H9 (cell line): ENCODE measurements around the gene ARL14EP. TPM values are rescaled to one million over a fixed set of nuclear protein-coding genes. Genes with fewer than 3 reads are reported as not detected.

Experiments used
- DNase-seq: peaks from one replicate; pipeline ENCODE4 v3.0.0-alpha.2; 2017
- H2AFZ ChIP-seq: one replicate; pipeline ENCODE4 v1.6.1; 2013; ENCODE audit warnings: mild to moderate bottlenecking, low read length, control low read depth, moderate library complexity
- H2AK5ac ChIP-seq: 2 replicates; pipeline ENCODE4 v1.6.1; 2013; ENCODE audit warnings: low read length, control low read depth, mixed read lengths; ENCODE audit not compliant: insufficient read length
- H2BK120ac ChIP-seq: one replicate; pipeline ENCODE4 v1.6.1; 2013; ENCODE audit warnings: low read depth, mild to moderate bottlenecking, low read length, control low read depth, inconsistent platforms; ENCODE audit not compliant: poor library complexity, severe bottlenecking
- H2BK12ac ChIP-seq: 2 replicates; pipeline ENCODE4 v1.6.1; 2013; ENCODE audit warnings: low read length, control low read depth, mixed read lengths, low read depth; ENCODE audit not compliant: insufficient read length
- H2BK15ac ChIP-seq: 2 replicates; pipeline ENCODE4 v1.6.1; 2013; ENCODE audit warnings: low read depth, low read length, control low read depth
- H2BK20ac ChIP-seq: one replicate; pipeline ENCODE4 v1.6.1; 2013; ENCODE audit warnings: low read depth, mild to moderate bottlenecking, low read length, control low read depth, inconsistent platforms; ENCODE audit not compliant: poor library complexity, severe bottlenecking
- H2BK5ac ChIP-seq: 2 replicates; pipeline ENCODE4 v1.6.1; 2013; ENCODE audit warnings: low read length, control low read depth, mixed read lengths; ENCODE audit not compliant: insufficient read length
- H3K14ac ChIP-seq: 2 replicates; pipeline ENCODE4 v1.6.1; 2013; ENCODE audit warnings: low read length, control low read depth; ENCODE audit not compliant: insufficient read depth
- H3K18ac ChIP-seq: 2 replicates; pipeline ENCODE4 v1.6.1; 2013; ENCODE audit warnings: low read depth, mild to moderate bottlenecking, mixed read lengths, low read length, control low read depth; ENCODE audit not compliant: insufficient read length
- H3K23ac ChIP-seq: 2 replicates; pipeline ENCODE4 v1.6.1; 2013; ENCODE audit warnings: low read length, control low read depth, mixed read lengths, low read depth; ENCODE audit not compliant: insufficient read length
- H3K23me2 ChIP-seq: 2 replicates; pipeline ENCODE4 v1.6.1; 2013; ENCODE audit warnings: low read depth, mild to moderate bottlenecking, mixed read lengths, low read length, control low read depth; ENCODE audit not compliant: insufficient read length, poor library complexity, severe bottlenecking
- H3K27ac ChIP-seq: 2 replicates; pipeline ENCODE4 v1.5.1; 2013; ENCODE audit warnings: low read length, control low read depth, mixed read lengths, low read depth; ENCODE audit not compliant: insufficient read length
- H3K27me3 ChIP-seq: 2 replicates; pipeline ENCODE4 v1.6.1; 2013; ENCODE audit warnings: low read length, control low read depth, inconsistent platforms; ENCODE audit not compliant: insufficient read depth
- H3K4ac ChIP-seq: 2 replicates; pipeline ENCODE4 v1.6.1; 2013; ENCODE audit warnings: low read depth, mild to moderate bottlenecking, control low read depth, inconsistent platforms, low read length, moderate library complexity
- H3K4me1 ChIP-seq: 2 replicates; pipeline ENCODE4 v1.6.1; 2013; ENCODE audit warnings: low read length, control low read depth, inconsistent platforms; ENCODE audit not compliant: insufficient read depth
- H3K4me2 ChIP-seq: 2 replicates; pipeline ENCODE4 v1.6.1; 2013; ENCODE audit warnings: low read length, control low read depth, mixed read lengths; ENCODE audit not compliant: insufficient read length, insufficient read depth
- H3K56ac ChIP-seq: 2 replicates; pipeline ENCODE4 v1.6.1; 2013; ENCODE audit warnings: low read depth, mild to moderate bottlenecking, mixed read lengths, low read length, control low read depth; ENCODE audit not compliant: insufficient read length
- H3K79me1 ChIP-seq: 2 replicates; pipeline ENCODE4 v1.6.1; 2013; ENCODE audit warnings: low read depth, mild to moderate bottlenecking, moderate library complexity, low read length, control low read depth, inconsistent platforms; ENCODE audit not compliant: insufficient read depth, poor library complexity, severe bottlenecking
- H3K79me2 ChIP-seq: 2 replicates; pipeline ENCODE4 v1.6.1; 2013; ENCODE audit warnings: low read length, control low read depth, inconsistent platforms; ENCODE audit not compliant: insufficient read depth
- H3K9ac ChIP-seq: 2 replicates; pipeline ENCODE4 v1.6.1; 2013; ENCODE audit warnings: low read length, control low read depth, mixed read lengths; ENCODE audit not compliant: insufficient read length; ENCODE audit errors: extremely low read depth
- H3K9me3 ChIP-seq: one replicate; pipeline ENCODE4 v1.6.1; 2013; ENCODE audit warnings: low read depth, low read length, inconsistent platforms; ENCODE audit not compliant: control insufficient read depth
- H3T11ph ChIP-seq: one replicate; pipeline ENCODE4 v1.6.1; 2013; ENCODE audit warnings: mild to moderate bottlenecking, low read length, control low read depth, inconsistent platforms
- H4K20me1 ChIP-seq: one replicate; pipeline ENCODE4 v1.6.1; 2013; ENCODE audit not compliant: control insufficient read depth, insufficient read length, insufficient read depth
- H4K5ac ChIP-seq: 2 replicates; pipeline ENCODE4 v1.6.1; 2013; ENCODE audit warnings: low read depth, mild to moderate bottlenecking, mixed read lengths, low read length, control low read depth; ENCODE audit not compliant: insufficient read length
- H4K8ac ChIP-seq: replicated peaks from 2 replicates; pipeline ENCODE4 v1.6.1; 2013; ENCODE audit warnings: low read length, control low read depth, mixed read lengths, low read depth; ENCODE audit not compliant: insufficient read length
- H4K91ac ChIP-seq: 2 replicates; pipeline ENCODE4 v1.6.1; 2013; ENCODE audit warnings: low read depth, mild to moderate bottlenecking, moderate library complexity, mixed read lengths, low read length, control low read depth; ENCODE audit not compliant: insufficient read length
- H3K27ac Mint-ChIP-seq, 3 experiments: 2 replicates in 2 of 3; 3 replicates in 1 of 3; pipeline ENCODE4 v1.8.0; 2020 to 2021; ENCODE audit warnings: mixed read lengths in 3 of 3, mild to moderate bottlenecking in 1 of 3, moderate library complexity in 1 of 3
- H3K27me3 Mint-ChIP-seq: 2 replicates; pipeline ENCODE4 v1.8.0; 2021; ENCODE audit warnings: low read depth, mild to moderate bottlenecking, moderate library complexity, mixed read lengths
- H3K36me3 Mint-ChIP-seq, 3 experiments: 2 replicates in 2 of 3; 3 replicates in 1 of 3; pipeline ENCODE4 v1.8.0; 2020 to 2021; ENCODE audit warnings: low read depth in 3 of 3, mixed read lengths in 3 of 3; ENCODE audit not compliant: insufficient read depth in 1 of 3
- H3K4me1 Mint-ChIP-seq, 2 experiments: 2 replicates each; pipeline ENCODE4 v1.8.0; 2020; ENCODE audit warnings: mixed read lengths in 2 of 2
- H3K4me3 Mint-ChIP-seq, 2 experiments: 2 replicates in 1 of 2; 3 replicates in 1 of 2; pipeline ENCODE4 v1.8.0; 2020 to 2021; ENCODE audit warnings: mild to moderate bottlenecking in 2 of 2, mixed read lengths in 2 of 2, moderate library complexity in 1 of 2
- H3K9me3 Mint-ChIP-seq, 2 experiments: 2 replicates in 1 of 2; 3 replicates in 1 of 2; pipeline ENCODE4 v1.8.0; 2020; ENCODE audit warnings: mild to moderate bottlenecking in 2 of 2, mixed read lengths in 2 of 2, moderate library complexity in 1 of 2
- WGBS: extraction: QIAGEN DNeasy Blood & Tissue Kit; methylation state at CpG from one replicate; pipeline ENCODE4 v1.1.7; 2013; ENCODE audit warnings: missing lambda C conversion rate, low lambda C conversion rate, mixed read lengths; ENCODE audit not compliant: insufficient read length; ENCODE audit errors: extremely low coverage; 5-methylcytosine and 5-hydroxymethylcytosine counted together
- total RNA-seq: library from RNA; stranded (reverse); gene quantifications from 2 replicates; pipeline ENCODE4 v1.2.1, GENCODE V29; 2021
- TF ChIP-seq, protein P1 (sequence below): fragments of 200-600 bp; sonication (generic); conservative IDR thresholded peaks from 3 replicates; pipeline ENCODE4 v1.8.0; 2021; ENCODE audit warnings: antibody characterized with exemption, mild to moderate bottlenecking

ARL14EP gene
- total RNA-seq, 1 experiment from 2014 or later, result 20.9 TPM

DNA sequence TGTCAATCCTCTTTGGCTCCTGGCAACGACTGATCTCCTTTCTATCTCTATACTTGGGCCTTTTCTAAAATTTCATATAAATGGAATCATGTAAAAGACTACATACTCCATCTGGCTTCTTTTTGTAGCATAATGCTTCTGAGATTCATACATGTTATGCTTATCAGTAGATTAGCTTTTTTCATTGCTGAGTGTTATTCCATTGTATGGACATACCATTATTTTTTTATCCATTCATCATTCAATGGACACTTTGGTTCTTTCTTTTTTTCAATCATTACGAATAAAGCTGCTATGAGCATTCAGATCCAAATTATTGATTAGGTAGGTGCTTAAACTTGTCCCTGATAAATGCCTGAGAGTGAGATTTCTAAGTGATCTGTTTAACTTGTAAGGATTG lies 11.7 kb upstream of the ARL14EP start:
- no peak overlapping the region for H2BK5ac ChIP-seq
- H3K23me2 ChIP-seq, result no peaks in the 10 kb centered on the region
- H2BK20ac ChIP-seq, result no peak overlapping the region
- H3K9me3 ChIP-seq, result no peaks in the 10 kb centered on the region
- no peak overlapping the region for H4K5ac ChIP-seq
- H2BK15ac ChIP-seq, result no peak overlapping the region
- no peak overlapping the region for H3K4ac ChIP-seq
- no peak overlapping the region for H3K4me2 ChIP-seq
- no peak overlapping the region for H3K27ac Mint-ChIP-seq
- no peak overlapping the region for H3K18ac ChIP-seq
- H3K27ac ChIP-seq, result no peak overlapping the region
- H3K14ac ChIP-seq, result no peak overlapping the region
- H3K4me3 Mint-ChIP-seq, result no peak overlapping the region
- no peak overlapping the region for H3K23ac ChIP-seq
- H3K27me3 ChIP-seq, result no peaks in the 10 kb centered on the region
- TF ChIP-seq, protein P1, sequence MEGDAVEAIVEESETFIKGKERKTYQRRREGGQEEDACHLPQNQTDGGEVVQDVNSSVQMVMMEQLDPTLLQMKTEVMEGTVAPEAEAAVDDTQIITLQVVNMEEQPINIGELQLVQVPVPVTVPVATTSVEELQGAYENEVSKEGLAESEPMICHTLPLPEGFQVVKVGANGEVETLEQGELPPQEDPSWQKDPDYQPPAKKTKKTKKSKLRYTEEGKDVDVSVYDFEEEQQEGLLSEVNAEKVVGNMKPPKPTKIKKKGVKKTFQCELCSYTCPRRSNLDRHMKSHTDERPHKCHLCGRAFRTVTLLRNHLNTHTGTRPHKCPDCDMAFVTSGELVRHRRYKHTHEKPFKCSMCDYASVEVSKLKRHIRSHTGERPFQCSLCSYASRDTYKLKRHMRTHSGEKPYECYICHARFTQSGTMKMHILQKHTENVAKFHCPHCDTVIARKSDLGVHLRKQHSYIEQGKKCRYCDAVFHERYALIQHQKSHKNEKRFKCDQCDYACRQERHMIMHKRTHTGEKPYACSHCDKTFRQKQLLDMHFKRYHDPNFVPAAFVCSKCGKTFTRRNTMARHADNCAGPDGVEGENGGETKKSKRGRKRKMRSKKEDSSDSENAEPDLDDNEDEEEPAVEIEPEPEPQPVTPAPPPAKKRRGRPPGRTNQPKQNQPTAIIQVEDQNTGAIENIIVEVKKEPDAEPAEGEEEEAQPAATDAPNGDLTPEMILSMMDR, result no peak
- WGBS, result no CpG with 5 or more reads among the region's 2 CpGs
- H2AK5ac ChIP-seq, result no peak overlapping the region
- no peak overlapping the region for H3K56ac ChIP-seq
- H2AFZ ChIP-seq, result no peak overlapping the region
- no peaks in the 10 kb centered on the region for H3K4me1 ChIP-seq
- H4K8ac ChIP-seq, result no peak overlapping the region
- no peak for DNase-seq
- H3K4me1 Mint-ChIP-seq, result no peaks in the 10 kb centered on the region
- H3K9me3 Mint-ChIP-seq, result peaks cover 4 to 9% of the 10 kb centered on the region in 2 experiments; a peak in 4 of 5 replicates
- no peaks in the 10 kb centered on the region for H3K79me1 ChIP-seq
- H3T11ph ChIP-seq, result no peak overlapping the region
- peaks cover 9% of the 10 kb centered on the region for H3K27me3 Mint-ChIP-seq
- H2BK12ac ChIP-seq, result no peak overlapping the region
- no peaks in the 10 kb centered on the region for H4K20me1 ChIP-seq
- no peak overlapping the region for H2BK120ac ChIP-seq
- H3K36me3 Mint-ChIP-seq, result 0 out of 7 replicates have a peak, but pooled peaks cover 0 to 4% (median 0%) of the 10 kb centered on the region in 3 experiments
- no peak overlapping the region for H4K91ac ChIP-seq
- no peak overlapping the region for H3K9ac ChIP-seq
- no peaks in the 10 kb centered on the region for H3K79me2 ChIP-seq
